GM18861 (cell line): ENCODE data around the gene P2RY6.

Experiments used
- ATAC-seq: cut with Tn5 transposase; IDR thresholded peaks from one replicate; pipeline ENCODE4 v1.9.1; 2021; ENCODE audit not compliant: unreplicated experiment

Gene P2RY6

GRCh38 chr11:73314117-73314961, 42.2 kb downstream of the P2RY6 start:
- ATAC-seq: no peak

GRCh38 chr11:73315293-73316020, 43.3 kb downstream of the P2RY6 start:
- no peak for ATAC-seq

- no peak for ATAC-seq
Observed at GRCh38 chr11:73316422-73316821, 44.3 kb downstream of the P2RY6 start.

- ATAC-seq: no peak
Observed at GRCh38 chr11:73317373-73317772, 45.2 kb downstream of the P2RY6 start.

GRCh38 chr11:73317803-73318202, 45.7 kb downstream of the P2RY6 start:
- no peak for ATAC-seq

- ATAC-seq: no peak
Observed at GRCh38 chr11:73318501-73319011, 46.4 kb downstream of the P2RY6 start.

GRCh38 chr11:73320763-73321603, 48.8 kb downstream of the P2RY6 start:
- ATAC-seq: no peak

GRCh38 chr11:73321604-73322381, 49.7 kb downstream of the P2RY6 start:
- ATAC-seq: no peak

- ATAC-seq: no peak
Observed at GRCh38 chr11:73322382-73323306, 50.5 kb downstream of the P2RY6 start.

GRCh38 chr11:73323464-73323863, 51.3 kb downstream of the P2RY6 start:
- ATAC-seq: no peak

GRCh38 chr11:73324116-73324515, 52.0 kb downstream of the P2RY6 start:
- ATAC-seq: no peak

- no peak for ATAC-seq
Observed at GRCh38 chr11:73324665-73325035, 52.5 kb downstream of the P2RY6 start.

- peak; percentile 40 for ATAC-seq
Observed at GRCh38 chr11:73325036-73325981, 53.2 kb downstream of the P2RY6 start.

GRCh38 chr11:73326929-73327811, 55.0 kb downstream of the P2RY6 start:
- no peak for ATAC-seq

- no peak for ATAC-seq
Observed at GRCh38 chr11:73327812-73328364, 55.8 kb downstream of the P2RY6 start.

- no peak for ATAC-seq
Observed at GRCh38 chr11:73330569-73331093, 58.5 kb downstream of the P2RY6 start.
